GM19240 (cell line): ENCODE measurements around the gene ACOT6.
"Not testable (repeated sequence)": the region's sequence is repeated elsewhere in the genome, so short reads cannot be mapped to it uniquely, and the experiment has no call there.

Experiments
- DNase-seq: peaks from one replicate; pipeline ENCODE4 v3.0.0; 2011; ENCODE audit warnings: low spot score; ENCODE audit not compliant: insufficient read length

The ACOT6 gene, protein sequence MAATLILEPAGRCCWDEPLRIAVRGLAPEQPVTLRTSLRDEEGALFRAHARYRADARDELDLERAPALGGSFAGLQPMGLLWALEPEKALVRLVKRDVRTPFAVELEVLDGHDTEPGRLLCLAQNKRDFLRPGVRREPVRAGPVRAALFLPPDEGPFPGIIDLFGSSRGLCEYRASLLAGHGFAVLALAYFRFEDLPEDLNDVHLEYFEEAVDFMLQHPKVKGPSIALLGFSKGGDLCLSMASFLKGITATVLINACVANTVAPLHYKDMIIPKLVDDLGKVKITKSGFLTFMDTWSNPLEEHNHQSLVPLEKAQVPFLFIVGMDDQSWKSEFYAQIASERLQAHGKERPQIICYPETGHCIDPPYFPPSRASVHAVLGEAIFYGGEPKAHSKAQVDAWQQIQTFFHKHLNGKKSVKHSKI

DNA sequence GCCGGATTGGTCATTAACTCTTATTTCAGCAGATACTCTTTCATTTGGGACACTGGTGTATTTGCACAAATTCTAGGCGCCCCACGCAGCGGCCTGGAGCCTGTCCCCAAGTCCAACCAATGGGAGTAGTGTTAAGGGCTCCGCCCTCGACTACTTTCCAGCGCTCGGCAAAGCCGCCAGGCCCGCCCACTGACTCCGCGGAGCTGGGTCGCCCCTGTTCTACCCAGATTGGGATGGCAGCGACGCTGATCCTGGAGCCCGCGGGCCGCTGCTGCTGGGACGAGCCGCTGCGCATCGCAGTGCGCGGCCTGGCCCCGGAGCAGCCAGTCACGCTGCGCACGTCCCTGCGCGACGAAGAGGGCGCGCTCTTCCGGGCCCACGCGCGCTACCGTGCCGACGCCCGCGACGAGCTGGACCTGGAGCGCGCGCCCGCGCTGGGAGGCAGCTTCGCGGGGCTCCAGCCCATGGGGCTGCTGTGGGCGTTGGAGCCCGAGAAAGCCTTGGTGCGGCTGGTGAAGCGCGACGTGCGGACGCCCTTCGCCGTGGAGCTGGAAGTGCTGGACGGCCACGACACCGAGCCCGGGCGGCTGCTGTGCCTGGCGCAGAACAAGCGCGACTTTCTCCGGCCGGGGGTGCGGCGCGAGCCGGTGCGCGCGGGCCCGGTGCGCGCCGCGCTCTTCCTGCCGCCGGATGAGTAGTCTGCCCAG lies at the start of gene ACOT6:
TSS of gene ACOT6 (plus strand) at position 179 of the 707 bp plus-strand sequence. CDS start at position 234, 55 bp downstream.
- DNase-seq = peak; percentile 36

DNA sequence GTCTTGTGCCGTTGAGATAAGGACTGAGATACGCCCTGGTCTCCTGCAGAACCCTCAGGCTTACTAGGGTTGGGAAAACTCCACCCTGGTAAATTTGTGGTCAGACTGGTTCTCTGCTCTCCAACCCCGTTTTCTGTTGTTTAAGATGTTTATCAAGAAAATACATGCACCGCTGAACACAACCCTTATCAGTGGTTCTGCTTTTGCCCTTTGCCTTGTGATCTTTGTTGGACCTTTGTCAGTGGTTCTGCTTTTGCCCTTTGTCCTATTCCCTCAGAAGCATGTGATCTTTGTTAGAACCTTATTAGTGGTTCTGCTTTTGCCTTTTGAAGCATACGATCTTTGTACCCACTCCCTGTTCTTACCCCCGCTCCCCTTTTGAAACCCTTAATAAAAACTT lies 49.6 kb upstream of the ACOT6 start:
- not testable (repeated sequence) for DNase-seq

DNA sequence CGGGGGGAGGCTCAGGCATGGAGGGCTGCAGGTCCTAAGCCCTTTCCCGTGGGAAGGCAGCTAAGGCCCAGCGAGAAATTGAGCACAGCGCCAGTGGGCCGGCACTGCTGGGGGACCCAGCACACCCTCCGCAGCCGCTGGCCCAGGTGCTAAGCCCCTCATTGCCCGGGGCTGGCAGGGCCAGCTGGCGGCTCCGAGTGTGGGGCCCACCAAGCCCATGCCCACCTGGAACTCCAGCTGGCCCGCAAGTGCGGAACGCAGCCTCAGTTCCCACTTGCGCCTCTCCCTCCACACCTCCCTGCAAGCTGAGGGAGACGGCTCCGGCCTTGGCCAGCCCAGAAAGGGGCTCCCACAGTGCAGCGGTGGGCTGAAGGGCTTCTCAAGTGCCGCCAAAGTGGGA lies 45.9 kb upstream of the ACOT6 start:
- DNase-seq = not testable (repeated sequence)

DNA sequence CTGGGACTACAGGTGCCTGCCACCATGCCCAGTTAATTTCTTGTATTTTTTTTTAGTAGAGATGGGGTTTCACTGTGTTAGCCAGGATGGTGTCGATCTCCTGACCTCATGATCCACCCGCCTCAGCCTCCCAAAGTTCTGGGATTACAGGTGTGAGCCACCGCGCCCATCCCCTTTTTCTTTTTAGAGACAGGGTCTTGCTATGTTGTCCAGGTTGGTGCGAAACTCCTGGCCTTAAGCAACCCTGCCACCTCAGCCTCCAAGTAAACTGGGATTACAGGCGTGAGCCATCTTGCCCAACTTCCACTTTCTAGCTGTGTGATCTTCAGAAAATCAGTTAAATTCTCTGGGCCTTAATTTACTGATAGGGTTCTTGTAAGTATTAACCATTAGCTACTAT lies 45.4 kb upstream of the ACOT6 start:
- DNase-seq = not testable (repeated sequence)

DNA sequence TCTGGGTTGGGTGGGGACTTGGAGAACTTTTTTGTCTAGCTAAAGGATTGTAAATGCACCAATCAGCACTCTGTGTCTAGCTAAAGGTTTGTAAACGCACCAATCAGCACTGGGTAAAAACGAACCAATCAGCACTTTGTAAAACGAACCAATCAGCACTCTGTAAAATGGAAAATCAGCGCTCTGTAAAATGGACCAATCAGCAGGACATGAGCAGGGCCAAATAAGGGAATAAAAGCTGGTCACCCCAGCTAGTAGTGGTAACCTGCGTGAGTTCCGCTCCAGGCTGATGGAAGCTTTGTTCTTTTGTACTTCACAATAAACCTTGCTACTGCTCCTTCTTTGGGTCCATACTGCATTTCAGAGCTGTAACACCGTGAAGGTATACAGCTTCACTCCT lies 45.0 kb upstream of the ACOT6 start:
- DNase-seq = no peak

DNA sequence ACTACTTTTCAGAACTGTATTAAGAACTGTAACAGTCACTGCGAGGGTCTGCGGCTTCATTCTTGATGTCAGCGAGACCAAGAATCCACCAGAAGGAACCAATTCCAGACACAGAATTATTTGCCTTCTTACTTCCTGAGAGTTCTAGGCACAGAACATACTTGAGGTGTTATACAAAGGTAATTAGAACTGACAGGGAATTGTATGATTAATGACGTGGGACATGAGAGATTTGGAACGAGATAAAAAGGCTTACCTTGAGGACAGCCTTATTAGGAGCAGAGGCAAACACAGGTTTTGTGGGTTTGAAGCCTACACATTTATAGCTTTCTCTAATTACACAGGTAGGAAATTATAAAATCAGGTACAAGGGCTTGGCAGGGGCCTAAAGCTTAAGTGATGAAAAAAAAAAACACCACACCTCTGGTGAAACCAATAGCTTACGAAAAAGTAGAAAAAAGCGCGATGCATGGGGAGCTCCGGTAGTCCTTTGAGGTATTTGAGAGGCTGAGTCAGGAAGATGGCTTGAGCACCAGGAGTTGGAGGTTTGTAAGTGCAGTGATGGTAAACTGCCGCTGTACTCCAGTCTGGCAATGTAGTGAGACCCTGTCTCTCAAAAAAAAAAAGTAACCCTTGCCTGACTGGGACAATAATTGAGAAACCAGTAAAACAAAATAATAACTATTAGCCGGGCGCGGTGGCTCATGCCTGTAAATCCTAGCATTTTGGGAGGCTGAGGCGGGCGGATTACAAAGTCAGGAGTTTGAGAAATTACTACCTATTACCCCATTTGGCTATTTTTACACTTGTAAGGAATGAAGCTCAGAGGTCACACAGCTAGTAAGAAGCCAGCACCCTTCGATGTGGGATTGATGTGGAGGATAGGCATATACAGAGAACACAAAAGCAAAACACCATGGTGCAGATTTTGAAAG lies 44.1 kb upstream of the ACOT6 start:
- no peak for DNase-seq

DNA sequence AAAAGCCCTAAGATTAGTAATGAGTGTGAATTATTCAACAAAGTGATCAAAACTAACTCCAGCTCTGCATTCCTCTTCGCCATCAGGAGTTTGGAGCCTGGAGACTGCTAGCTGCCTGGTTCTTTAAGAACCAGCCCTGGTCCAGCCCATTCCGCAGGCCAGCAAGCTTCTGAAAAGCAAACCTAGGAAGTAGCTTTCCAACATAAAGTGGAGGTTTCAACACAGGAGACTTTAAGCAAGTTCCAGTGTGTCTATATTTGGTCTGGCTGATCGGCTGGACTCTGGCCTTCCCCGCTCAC lies 43.5 kb upstream of the ACOT6 start:
- DNase-seq = not testable (repeated sequence)

DNA sequence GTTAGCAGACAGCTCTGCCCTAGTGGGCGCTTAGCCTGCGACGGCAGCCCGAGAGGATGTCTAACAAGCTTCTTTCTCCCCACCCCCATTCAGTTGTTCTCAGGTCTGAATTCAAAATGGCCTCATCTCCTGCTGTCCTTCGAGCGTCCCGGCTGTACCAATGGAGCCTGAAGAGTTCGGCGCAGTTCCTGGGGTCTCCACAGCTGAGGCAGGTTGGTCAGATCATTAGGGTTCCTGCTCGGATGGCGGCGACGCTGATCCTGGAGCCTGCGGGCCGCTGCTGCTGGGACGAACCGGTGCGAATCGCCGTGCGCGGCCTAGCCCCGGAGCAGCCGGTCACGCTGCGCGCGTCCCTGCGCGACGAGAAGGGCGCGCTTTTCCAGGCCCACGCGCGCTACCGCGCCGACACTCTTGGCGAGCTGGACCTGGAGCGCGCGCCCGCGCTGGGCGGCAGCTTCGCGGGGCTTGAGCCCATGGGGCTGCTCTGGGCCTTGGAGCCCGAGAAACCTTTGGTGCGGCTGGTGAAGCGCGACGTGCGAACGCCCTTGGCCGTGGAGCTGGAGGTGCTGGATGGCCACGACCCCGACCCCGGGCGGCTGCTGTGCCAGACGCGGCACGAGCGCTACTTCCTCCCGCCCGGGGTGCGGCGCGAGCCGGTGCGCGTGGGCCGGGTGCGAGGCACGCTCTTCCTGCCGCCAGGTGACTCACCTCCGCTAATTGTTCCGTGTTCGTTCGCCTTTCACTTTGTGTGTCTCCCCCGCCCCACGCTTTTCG lies 42.9 kb upstream of the ACOT6 start, which contains the start of gene ACOT2:
TSS of gene ACOT2 (plus strand) at position 29 of the 774 bp plus-strand sequence. CDS start at position 57, 28 bp downstream.
- DNase-seq = peak; percentile 56

DNA sequence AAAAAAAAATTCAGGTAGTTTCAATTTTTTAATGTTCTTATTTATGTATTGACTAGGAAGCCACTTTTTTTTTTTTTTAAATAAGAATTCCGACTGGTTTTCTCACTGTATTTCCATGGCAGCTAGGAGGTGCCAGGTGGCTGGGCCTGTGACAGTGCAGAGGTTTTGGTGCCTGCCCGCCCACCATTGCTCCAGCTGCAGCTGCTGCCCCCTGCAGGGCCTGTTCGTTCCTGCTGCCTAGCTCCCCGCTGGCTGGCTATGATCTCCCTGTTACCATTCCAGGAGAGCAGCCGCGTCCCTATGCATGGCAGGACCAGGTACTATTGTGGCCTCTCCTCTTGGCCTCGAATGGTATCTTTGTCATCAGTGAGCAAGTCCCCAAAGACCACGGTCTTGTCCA lies 41.4 kb upstream of the ACOT6 start:
- not testable (repeated sequence) for DNase-seq

DNA sequence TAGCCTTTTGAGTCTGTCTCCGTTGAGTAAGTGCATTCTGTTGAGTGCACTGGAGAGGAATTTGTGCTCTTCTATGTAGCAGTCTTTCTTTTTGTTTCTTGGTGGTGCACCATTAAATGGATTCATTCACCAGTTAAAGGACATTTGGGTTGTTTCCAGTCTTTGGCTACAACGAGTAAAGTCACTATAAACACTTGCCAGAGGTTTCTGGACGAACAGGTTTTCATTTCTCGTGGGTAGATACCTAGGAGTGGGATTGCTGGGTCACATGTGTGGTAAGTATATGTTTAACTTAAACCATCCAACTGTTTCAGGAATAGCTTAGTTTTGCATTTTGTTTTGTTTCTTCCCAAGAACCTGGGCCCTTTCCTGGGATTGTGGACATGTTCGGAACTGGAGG lies 39.3 kb upstream of the ACOT6 start:
- DNase-seq = not testable (repeated sequence)

DNA sequence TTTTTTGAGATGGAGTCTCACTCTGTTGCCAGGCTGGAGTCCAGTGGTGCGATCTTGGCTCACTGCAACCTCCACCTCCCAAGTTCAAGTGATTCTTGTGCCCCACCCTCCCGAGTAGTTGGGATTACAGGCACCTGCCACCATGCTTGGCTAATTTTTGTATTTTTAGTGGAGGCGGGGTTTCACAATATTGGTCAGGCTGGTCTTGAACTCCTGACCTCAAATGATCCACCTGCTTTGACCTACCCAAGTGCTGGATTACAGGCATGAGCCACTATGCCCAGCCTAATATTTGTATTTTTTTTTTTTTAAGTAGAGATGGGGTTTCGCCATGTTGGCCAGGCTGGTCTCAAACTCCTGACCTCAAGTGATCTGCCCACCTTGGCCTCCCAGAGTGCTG lies 38.6 kb upstream of the ACOT6 start:
- DNase-seq = not testable (repeated sequence)

DNA sequence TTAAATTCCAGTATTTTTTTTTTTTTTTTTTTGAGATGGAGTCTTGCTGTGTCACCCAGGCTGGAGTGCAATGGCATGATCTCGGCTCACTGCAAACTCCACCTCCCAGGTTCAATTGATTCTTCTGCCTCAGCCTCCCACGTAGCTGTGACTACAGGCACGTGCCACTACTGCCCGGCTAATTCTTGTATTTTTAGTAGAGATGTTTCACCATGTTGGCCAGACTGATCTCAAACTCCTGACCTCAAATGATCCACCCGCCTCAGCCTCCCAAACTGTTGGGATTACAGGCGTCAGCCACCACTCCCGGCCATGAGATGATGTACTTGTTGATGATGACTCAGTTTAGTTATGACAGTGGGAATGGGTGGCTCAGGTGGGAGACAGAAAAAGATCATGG lies 38.1 kb upstream of the ACOT6 start:
- DNase-seq = not testable (repeated sequence)

DNA sequence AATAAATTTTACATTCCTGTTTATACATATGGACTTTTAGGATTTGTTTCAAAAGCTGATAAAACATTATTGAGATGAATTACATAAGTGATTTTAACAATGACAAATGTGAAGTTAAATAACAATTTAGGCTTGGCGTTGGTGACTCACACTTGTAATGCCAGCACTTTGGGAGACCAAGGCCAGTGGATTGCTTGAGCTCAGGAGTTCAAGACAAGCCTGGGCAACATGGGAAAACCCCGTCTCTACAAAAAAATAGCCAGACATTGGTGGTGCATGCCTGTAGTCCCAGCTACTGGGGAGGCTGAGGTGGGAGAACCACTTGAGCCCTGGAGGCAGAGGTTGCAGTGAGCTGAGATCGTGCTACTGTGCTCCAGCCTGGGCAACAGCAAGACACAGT lies 35.9 kb upstream of the ACOT6 start:
- DNase-seq = no peak

DNA sequence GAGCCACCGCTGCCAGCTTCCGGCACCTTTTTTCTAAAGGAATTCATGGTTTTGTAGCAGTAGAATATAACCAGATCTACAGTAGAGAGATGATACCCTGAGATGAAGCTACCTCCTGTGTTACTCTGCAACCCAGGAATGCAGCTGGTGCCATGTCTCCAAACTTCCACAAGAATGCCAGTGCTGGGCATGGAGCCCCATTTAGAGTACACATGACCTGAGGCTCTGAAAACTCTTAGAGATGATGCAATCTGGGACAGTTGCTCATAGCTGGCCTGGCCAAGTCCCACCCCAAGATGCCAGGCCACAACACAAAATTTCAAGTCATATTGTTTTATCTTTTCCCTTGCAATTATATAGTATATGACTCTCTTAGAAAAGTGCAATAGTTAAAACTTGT lies 35.1 kb upstream of the ACOT6 start:
- DNase-seq = not testable (repeated sequence)

DNA sequence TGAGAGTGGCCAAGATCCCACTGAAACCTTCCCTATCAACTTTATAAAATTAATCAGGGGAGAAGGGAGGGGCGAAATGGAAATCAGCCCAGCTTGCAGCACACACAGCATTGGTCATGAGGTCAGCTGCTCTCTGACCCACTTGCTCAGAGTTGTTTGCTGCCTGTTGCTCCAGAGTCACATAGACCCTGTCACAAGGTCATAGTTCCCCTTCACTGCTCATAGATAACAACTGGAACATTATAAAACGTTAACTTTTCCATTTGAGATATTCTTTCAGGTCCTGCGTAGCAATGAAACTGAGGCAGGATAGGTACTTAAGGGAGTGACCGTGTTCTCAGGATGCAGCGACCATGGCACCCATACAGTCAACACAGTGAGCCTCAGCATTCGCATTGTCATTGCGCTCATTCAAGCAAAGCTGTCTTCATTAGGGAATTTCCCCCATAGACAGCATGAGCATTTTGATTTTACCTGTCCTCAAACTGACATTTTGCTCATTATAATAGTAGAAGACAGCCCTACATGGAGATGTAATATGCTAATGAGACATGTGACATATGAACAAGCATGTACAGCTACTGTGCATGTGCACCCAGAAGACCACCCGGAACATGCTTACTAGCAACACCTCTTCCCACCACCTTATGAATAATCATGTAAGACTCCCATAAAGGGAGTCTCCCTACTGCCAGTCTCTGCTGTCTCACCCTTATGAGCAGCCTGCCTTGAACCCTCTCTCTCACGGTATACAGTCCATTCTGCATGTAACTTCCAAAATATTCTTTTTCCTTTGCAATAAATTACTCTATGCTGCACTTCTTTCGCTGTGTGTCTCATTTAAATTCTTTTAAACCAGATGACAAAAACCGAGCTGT lies 30.0 kb upstream of the ACOT6 start:
- not testable (repeated sequence) for DNase-seq

DNA sequence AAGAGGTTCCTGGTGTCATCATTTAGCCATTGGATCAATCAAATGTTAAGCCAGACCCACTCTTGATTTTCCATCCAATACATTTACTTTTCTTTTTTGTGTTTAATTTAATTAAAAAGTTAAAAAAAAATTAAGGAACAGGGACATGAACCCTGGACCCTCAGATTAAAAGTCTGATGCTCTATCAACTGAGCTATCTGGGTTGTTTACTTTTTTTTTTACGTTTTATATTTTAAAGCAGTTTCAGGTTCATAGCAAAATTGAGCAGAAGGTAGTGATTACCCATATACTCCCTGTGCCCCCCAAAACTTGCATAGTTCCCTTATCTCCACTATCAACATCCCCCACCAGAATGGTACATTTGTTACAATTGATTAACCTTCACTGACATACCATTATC lies 23.6 kb upstream of the ACOT6 start:
- no peak for DNase-seq

DNA sequence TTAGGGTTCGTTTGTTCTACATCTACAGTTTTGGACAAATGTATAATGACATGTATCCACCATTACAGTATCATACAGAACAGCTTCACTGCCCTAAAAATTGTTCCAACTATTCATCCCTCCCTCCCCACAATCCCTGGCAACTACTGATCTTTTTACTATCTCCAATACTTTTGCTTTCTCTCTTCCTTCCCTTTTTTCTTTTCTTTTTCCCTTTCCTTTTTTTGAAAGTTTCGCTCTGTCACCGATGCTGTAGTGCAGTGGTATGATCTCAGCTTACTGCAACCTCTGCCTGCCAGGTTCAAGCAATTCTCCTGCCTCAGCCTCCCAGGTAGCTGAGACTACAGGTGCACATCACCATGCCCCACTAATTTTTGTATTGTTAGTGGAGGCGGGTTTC lies 23.2 kb upstream of the ACOT6 start:
- DNase-seq = no peak

DNA sequence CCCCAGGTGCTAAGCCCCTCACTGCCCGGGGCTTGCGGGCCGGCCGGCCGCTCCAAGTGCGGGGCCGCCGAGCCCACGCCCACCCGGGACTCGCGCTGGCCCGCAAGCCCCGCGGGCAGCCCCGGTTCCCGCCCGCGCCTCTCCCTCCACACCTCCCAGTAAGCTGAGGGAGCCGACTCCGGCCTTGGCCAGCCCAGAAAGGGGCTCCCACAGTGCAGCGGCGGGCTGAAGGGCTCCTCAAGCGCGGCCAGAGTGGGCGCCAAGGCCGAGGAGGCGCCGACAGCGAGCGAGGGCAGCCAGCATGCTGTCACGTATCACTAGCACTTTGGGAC lies 21.7 kb upstream of the ACOT6 start:
- not testable (repeated sequence) for DNase-seq

DNA sequence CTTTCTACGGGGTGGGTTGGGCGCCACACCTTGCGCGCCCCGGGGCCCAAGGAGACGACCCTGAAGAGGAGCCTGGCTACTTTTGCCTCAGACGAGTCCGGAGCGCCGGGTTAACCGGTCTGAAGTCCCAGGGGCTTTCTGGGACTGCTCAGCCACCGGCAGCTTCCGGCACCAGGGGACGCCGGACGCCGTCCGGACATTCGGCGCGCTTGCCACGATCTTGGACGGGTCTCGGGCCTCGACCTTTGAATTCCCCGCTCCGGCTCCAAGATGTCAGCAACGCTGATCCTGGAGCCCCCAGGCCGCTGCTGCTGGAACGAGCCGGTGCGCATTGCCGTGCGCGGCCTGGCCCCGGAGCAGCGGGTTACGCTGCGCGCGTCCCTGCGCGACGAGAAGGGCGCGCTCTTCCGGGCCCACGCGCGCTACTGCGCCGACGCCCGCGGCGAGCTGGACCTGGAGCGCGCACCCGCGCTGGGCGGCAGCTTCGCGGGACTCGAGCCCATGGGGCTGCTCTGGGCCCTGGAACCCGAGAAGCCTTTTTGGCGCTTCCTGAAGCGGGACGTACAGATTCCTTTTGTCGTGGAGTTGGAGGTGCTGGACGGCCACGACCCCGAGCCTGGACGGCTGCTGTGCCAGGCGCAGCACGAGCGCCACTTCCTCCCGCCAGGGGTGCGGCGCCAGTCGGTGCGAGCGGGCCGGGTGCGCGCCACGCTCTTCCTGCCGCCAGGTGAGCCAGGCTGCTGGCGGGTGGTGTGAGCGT lies 20.4 kb upstream of the ACOT6 start, which contains the start of gene ACOT4:
TSS of gene ACOT4 (plus strand) at position 184 of the 760 bp plus-strand sequence. CDS start at position 271, 87 bp downstream.
- peak; percentile 56 for DNase-seq
